Mucosa of gallbladder (tissue), 1 donor: ENCODE measurements around the gene CALHM2. TPM values are rescaled to one million over a fixed set of nuclear protein-coding genes. Genes with fewer than 3 reads are reported as not detected.

Source experiments
- DNase-seq: peaks from one replicate; pipeline ENCODE4 v3.0.0-alpha.2; 2020; ENCODE audit warnings: low spot score
- total RNA-seq: library from RNA; stranded (reverse); gene quantifications from one replicate; pipeline ENCODE4 v1.2.1, GENCODE V29; 2021
- donor health status: DM: no; HTN: no; CAD: no.

CALHM2 gene
- total RNA-seq, 1 donor from 2014 or later: 24.8 TPM

DNA sequence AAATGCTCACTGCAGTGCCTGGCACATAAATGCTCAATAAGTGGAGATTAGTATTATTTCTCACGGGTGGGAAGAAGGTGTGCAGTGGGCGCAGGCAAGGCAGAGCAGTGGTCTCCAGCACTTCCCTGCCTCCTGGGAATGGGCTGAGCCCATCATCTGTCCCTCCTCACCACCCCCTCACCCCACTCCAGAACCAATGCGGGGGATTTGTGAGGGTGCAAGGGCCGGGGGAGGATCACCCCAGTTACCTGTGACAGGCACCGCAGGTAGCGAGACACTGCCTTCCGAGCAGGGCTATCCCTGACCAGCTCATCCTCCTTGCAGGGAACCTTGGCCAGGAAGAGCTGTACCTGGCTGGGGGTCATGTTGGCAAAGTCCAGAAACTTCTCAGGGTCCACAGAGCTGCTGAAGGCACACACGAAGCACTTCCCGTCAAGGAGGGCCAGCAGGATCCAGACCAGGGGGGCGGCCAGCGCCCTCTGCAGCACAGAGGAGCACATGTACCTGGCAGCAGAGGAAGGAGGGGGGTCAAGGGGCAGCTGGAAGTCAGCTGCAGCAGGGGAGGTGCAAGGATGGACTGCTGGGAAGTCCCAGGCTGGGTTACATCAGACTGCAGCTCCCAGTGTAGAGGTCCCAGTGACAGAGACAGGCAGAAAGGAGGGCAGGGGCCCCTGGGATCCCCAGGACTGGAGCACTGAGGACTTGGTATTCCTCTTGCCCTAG is 24.0 kb upstream of the CALHM2 start:
- no peak for DNase-seq

DNA sequence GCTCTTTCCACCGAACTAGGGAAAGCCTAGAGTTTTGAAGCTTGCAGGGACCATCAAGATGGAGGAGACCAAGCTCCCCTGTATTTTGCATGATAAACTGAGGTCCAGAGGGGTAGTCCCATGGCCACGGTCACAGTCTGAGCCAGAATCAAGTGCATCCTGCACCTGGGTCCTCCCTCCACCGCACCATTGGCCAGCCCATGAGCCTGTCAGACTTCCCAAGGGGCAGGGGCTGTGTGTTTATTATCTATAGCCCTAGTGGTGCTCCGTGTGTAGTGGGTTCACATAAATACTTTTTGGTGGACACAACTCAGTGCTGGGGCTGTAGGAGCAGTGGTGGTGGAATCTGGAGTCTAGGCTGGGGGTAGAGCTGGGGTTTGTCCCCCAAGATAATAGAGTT is 23.3 kb upstream of the CALHM2 start:
- no peak for DNase-seq

DNA sequence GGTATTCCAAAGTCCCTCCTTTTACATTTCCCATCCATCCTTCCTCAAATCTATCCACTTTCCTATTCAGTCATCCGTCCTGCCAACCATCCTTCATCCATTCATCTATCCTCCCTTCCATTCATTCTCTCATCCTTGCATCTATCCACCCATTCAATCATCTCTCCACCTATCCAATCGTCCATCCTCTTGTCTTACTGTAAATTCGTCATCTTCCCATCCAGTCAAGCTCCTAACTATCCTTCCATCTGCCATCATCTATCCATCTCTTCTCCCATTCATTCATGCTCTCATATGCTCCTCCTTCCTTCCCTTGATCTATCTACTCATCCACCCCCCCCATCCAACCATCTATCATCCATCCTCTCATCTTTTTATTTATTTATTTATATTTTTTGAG is 21.9 kb upstream of the CALHM2 start:
- no peak for DNase-seq

DNA sequence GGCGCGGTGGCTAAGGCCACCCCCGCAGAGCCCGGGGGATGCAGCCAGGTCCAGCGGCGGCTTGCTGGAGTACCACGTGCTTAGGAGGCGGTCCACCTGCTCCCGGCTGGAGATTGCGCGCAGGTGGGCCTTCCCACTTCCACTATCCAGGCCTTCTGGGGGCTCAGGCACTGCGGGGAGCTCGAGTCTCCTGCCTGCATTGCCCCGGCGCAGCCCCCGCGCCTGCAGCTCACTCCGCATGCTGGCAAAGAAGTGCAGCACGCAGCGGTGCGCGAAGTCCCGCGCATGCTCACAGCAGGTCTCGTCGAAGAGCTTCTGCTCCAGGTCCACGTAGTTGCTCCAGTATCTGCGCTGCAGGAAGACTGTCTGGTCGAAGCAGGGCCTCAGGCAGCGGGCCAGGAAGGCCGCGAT is 21.1 kb upstream of the CALHM2 start:
- DNase-seq: no peak

DNA sequence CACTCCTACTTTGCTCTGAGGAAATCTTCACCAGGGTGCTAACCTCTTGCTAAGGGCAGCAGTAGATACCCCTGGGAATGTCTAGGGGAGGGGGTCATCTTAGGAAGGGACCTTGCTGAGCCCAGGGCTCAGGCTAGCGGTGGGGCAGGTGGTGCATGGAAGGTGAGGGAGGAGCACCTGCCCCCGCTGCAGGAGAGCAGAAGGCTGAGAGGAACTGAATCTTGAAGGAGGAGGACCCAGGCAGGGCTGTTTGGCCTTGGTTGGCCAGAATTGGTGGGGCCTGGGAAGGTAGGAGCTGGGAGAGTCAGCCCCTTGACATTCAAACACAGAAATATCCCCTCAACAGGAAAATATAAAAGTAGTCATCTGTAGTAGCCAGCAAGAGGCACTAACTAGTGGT is 19.8 kb upstream of the CALHM2 start:
- DNase-seq: no peak

DNA sequence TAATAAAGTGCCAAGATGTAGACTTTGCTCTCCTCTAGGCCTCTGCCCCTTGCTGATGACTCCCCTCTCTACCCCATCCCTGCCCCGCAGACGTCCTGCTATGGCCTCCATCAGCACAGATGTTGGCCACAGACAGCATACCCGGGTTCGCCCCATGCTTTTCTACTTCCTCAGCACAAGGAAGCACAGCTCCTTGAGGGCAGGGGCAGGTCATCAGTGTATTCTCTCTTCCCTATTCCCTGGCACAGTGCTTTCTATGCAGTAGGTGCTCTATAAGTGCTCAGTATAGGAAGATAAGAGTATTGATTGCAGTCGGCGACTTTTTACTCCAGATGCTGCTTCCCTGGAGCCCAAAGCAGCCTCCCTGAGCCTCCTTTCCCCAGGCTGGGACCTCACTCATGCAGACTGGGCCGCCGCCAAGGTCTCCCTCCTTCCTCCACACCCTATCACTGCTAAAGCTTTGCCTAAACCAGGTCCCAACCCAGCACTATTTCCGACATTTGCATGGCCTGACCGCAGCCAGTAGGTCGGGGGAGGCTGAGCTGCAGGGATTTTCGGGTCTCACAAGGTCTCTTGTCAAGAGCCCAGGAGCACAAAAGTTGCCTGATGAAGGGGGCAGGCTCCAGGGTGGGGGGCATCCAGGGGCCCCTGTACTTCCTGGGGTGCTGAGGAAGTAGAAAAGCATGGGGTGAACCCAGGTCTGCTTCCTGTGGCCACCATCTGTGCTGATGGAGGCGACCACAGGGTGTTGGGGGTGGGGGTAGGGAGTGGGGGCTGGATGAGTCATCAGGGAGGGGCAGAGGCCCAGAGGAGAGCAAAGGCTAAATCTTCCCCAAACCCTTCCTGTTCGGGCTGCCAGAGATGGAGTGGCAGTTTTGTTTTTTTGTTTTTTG is 18.8 kb upstream of the CALHM2 start:
- DNase-seq: peak; percentile 28

DNA sequence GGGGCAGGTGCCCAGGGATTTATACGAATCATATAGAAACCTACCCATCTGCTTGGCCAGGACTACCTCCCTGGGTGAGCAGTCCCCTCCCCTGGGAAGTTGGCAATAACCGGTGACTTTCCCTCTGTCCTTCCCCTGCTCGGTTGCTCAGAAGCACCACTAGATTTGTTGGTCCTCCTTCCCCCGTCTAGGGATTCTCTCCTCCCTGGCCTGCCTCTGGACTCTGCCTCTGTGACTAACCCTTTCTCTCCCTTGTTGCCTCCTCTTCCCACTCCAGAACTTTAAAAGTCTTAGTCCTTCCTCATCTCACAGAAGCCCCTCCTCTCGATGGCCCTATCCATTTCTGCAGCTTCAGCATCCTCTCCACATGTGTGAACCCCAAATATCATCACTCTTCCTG is 17.0 kb upstream of the CALHM2 start:
- no peak for DNase-seq

DNA sequence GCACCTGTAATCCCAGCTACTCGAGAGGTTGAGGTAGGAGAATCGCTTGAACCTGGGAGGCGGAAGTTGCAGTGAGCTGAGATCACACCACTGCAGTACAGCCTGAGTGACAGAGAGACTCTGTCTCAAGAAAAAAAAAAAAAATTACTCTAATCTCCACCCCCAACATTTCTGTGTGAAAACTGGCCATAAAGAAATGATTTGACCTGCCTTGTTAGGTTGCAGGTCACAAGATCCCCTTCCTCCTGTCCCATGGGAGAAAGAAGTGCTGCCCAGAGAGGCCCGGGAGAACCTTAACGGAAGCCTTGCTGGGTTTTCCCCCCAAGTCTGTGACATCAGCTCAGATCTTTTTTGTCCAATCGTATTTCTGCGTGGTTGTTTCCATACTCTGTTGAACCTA is 15.2 kb upstream of the CALHM2 start:
- no peak for DNase-seq

DNA sequence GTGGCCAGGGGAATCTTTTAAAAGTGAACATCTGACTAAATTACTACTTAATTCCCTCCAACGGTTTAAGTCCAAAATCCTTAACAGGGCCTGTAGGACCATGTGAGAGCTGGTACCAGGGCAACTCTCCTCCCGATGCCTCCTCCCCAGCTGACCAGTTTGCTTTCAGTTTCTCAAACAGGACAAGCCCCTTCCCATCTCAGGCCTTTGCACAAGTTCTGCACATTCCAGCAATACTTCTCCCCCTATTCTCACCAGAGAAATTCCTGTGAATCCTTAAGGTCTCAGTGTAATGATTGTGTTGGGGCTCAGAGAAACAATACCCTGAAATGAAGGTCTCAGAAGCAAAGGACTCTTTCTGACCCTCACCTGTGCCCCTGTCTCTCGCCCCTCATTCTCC is 14.6 kb upstream of the CALHM2 start:
- no peak for DNase-seq

DNA sequence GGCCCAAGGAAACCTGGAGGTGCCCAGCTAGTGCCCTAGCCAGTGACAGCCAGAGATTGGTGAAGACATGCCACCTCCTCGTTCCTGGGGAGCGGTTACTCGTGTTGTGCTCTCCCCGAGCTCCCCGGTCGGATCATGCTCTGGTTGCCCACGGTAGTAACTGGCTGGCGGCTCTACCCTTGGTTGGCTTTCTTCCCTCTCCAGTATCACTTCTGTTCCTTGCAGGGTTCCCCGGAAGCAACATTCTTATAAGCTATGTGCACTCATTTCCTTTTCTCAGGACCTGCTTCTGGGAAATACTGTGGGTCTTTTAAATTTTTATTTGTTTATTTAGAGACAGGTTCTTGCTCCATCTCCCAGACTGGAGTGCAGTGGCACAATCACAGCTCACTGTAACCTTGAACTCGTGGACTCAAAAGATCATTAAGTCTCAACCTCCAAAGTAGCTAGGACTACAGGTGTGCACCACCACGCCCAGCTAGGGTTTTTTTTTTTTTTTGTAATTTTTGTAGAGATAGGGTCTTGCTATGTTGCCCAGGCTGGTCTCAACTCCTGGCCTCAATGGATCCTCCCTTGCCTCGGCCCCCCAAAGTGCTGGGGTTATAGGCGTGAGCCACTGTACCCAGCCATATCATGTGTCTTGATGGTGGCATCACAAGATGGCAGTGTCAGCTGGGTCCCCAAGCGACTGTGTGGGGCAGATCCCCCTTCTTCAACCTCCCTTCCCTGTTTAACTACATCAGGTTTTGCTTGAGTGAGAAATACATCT is 13.4 kb upstream of the CALHM2 start:
- DNase-seq: no peak

DNA sequence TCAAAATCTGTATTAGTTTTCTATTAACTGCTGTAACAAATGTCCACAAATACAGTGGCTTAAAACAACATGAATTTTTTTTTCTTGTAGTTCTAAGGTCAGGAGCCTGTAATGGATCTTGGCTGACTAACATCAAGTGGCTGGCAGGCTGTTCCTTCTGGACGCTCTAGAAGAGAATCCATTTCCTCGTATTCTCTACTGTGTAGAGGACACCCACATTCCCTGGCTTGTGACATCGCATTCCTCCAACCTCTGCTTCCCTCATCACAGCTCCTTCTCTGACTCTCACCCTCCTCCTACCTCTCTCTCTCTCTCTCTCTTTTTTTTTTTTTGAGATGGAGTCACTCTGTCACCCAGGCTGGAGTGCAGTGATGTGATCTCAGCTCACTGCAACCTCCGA is 11.3 kb upstream of the CALHM2 start:
- no peak for DNase-seq

DNA sequence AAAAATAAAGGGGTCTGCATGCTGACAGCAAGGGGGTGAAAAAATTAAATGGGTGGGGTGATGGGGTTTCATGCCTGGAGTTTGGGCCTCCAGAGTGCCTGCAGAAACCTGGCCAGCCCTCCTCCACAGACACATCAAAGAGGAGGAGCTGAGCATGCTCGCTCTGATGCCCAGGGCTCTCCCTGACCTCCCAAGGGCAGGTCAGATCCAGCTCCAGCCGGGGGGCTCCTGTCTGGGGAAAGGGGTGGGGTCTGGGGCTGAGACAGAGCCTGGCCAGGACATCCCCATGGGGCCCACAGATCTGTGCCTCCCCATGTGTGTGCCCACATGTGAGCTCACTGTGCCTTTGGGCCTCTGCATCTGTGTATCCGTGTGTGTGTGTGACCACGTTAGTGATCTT is 7.4 kb upstream of the CALHM2 start:
- no peak for DNase-seq

DNA sequence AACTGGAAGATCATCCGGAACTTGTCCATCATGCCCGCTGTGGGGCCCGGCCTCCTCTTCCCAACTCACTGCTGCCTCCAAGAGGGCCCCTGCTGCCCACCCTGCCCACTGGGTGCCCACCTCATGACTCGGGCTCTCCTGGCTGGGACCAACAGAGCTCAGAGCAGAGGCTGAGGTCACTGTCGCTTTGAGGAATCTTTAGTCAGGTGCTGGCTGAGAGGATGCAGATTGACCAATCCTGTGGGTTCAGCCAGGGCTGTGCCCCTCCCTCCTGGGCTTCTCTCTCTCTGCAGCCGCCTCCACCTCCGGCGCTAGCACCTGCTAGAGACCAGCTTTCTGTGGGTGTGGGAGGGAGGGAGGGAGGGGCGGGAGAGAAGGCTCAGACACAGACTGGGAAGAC is 6.5 kb upstream of the CALHM2 start, which contains the start of gene CALHM1:
Gene CALHM1 (minus strand): TSS at position 181 of the 400 bp plus-strand sequence. CDS start 149 bp downstream, at position 32.
- no peak for DNase-seq

DNA sequence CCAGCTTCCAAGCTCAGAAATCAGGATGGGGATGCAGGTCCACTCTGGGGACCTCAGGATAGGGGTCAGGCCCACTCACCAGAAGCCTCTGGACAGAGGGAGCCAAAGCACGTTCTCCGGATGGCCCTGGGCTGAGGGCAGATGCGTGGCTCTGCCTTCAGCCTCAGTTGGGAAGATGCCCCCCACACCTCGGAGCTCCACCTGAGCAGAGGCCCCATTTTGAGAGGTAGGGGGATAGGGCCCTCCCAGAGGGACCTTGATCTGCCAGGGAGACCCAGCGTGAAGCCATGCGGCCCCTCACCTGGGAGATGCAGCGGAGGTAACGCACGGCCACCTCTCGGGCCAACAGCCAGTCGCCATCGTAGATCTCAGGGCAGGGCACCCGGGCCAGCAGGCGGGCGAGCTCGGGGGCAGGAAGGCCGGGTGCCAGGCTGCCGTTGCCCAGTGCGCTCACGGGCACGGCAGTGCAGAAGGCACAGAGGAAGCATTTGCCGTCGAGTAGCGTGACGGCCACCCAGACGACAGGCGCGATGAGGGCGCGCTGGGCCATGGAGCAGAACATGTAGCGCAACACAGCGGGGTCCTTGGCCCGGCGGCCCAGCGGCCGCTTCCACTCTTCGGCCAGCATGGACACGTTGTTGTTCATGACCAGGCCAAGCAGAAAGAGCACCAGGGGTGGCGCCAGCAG is 5.9 kb upstream of the CALHM2 start:
- no peak for DNase-seq

DNA sequence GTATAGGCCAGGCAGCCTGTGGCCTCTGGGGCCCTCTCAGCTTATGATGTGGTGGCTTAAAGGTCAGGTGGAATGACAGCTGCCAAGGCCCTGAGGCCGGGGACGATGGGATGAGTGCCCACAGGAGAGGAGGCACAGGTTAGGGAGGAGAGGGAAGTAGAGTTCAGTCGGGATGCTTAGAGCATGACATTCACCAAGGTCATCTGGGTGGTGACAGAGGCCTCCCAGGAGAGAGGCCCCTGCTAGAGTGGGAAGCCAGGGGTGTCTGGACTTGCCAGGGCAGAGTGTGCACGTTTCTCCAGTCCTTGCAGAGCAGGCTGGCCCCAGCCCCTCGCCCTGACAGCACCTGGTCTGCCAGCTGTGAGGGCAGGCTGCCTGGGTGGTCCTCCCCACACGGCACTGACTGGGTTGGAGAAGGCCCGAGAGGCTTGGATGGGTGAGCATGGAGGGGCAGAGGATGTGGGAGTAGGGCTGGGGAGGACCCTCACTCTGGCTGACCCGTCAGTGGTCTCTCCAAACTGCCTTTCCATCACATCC is 5.1 kb upstream of the CALHM2 start:
- DNase-seq: no peak

DNA sequence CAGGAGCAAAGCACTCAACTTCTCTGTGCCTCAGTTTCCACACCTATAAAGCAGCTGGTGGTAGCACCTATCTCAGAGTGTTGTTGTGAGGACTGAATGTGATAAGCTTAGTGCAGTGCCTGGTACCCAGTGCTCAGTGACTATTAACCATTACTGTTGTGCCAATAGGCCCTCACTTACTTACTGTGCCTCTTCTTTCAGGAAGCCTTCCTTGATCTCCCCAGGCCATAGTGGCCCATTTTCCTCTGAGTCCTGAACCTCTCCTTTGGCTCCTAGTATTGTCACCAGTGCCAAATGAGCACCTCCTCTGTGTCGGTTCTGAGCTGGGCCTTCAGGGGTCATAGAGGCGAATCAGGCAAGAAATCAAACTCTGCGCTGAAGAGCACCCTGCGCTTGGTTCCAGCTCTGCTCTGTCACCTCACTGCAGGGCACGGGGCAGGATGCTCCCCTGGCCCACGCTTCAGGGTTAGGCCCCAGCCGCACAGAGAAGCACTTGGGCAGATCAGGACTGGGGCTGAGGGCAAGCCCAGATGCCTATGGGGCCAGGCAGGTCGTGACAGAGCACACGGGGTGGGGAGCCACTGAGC is 4.0 kb upstream of the CALHM2 start:
- no peak for DNase-seq

DNA sequence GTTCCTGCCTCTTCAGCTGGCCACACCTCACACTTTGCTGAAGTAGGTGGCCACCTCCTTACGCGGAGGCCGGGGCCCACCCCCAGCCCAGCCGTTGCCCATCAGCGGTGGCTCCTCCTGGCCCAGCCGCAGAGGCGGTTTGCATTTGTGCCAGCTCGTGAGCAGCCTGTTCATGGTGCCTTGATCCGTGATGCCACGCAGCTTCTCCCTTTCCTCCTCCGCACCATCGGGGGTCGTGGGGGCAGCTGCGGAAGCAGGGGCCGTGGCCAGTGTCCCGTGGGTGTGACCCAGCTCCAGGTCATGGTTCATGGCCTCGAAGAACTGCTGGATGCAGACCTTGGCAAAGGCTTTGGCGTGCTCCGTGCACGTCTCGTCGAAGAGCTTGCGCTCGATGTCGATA is 3.1 kb upstream of the CALHM2 start:
- DNase-seq: no peak

DNA sequence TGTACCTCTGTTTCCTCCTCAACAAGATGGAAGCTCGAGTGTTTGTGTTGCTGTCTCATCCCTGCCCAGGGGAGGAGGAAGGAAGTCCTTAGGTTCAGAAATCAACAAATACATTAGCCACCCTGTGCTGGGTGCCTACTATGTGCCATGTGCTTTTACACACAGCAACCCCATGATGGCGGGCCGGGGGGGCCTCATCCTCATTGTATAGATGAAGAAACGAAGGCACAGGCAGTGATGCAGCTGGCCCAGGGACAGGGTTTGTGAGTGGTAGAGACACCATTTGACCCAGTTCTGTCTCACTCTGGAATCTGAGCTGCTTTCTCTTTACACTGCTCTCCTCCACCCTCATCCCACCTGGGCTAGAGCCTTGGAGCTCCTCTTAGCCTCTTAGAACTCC is 1.9 kb upstream of the CALHM2 start:
- no peak for DNase-seq

DNA sequence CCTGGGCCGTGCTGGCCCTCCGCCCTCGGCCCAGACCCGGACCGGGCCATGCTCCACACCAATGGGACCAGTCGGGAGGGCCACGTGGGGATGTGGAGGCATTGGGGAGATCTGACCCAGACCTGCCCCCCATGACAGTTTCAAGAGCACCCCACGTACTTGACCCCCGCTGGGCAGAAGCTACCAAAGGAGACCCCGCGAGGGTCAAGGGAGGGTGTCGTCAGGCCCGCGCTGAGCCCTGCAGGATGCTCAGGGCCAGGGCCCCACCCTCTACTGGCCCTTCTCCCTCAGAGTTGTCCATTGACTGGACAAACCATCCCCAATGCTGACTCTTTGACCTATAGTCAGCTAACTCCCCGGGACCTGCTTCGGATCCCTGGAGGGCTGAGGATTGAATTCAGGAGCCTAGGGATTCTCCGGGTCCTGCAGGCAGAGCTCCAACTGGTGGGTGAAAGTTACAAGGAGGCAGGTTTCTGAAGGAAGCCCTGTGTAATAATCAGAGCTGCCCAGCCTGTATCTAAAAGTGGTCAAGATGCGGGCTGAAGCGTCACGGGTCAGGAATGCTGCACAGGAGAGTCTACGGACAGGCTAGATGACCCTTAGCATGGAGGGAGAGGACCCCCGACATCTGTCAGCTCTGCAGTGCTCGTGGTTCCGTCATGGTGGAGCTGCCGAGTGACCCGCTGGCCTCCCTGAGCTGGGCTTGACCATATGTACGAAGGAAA is 498 bp upstream of the CALHM2 start:
- DNase-seq: no peak

DNA sequence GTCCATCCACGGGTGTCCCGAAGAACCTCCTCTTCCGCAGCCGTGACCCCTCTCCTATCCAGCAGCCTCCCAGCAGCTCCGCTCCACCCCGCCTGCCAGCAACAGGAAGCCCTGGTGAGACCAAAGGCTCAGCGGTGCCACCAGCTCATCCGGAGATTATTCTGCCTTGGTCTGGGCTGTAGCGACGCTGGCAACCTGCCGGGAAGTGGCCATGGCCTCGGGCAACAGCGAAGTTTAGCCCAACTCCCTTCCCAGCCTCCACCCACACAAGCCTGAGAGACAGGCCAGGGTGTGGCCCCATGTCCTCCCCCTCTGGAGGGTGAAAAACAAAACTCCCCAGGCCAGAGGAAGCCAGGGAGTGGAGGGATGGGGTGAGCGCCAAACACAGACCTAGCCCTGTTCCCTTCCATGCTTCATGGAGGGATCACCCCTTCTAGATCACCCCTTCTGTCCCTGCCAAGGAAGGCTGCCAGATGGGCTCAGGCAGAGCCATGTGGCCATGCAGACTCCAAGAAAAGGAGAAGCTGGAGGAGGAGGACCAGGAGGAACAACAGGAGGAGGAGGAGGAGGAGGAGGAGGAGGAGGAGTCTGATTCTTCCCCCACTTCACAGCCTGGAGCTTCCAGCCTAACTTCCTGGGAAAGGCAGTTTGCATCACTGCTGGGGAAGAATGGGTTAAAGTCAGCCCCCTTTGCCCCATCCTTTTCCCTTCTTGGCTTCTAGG is 918 bp downstream of the CALHM2 start:
- DNase-seq: peak; percentile 42
